Parathyroid adenoma (tissue), 2 donors: Measurements from ENCODE around the gene NEK7.

Source experiments
- H2AFZ ChIP-seq: fragments of 300-600 bp; sonication (generic); one replicate; pipeline ENCODE4 v1.7.0; 2017; ENCODE audit warnings: antibody characterized with exemption, mild to moderate bottlenecking
- H3K27ac ChIP-seq: fragments of 300-600 bp; sonication (generic); one replicate; pipeline ENCODE4 v1.7.0; 2017
- H3K27me3 ChIP-seq: fragments of 300-600 bp; sonication (generic); one replicate; pipeline ENCODE4 v1.7.0; 2017; ENCODE audit warnings: low read length; ENCODE audit not compliant: control insufficient read depth, insufficient read depth
- H3K36me3 ChIP-seq: fragments of 300-600 bp; sonication (generic); one replicate; pipeline ENCODE4 v1.7.0; 2017; ENCODE audit warnings: low read length; ENCODE audit not compliant: control insufficient read depth, insufficient read depth
- H3K4me1 ChIP-seq: fragments of 300-600 bp; sonication (generic); one replicate; pipeline ENCODE4 v1.7.0; 2017; ENCODE audit warnings: control low read depth
- H3K4me2 ChIP-seq: fragments of 300-600 bp; sonication (generic); one replicate; pipeline ENCODE4 v1.7.0; 2017; ENCODE audit warnings: low read length
- H3K4me3 ChIP-seq: fragments of 300-600 bp; sonication (generic); one replicate; pipeline ENCODE4 v1.7.0; 2017; ENCODE audit warnings: low read depth, low read length
- H3K79me2 ChIP-seq: fragments of 300-600 bp; sonication (generic); one replicate; pipeline ENCODE4 v1.7.0; 2017; ENCODE audit warnings: control low read depth
- H3K9ac ChIP-seq: fragments of 300-600 bp; sonication (generic); one replicate; pipeline ENCODE4 v1.7.0; 2017; ENCODE audit warnings: mild to moderate bottlenecking
- H3K9me3 ChIP-seq: fragments of 300-600 bp; sonication (generic); one replicate; pipeline ENCODE4 v1.7.0; 2017; ENCODE audit warnings: low read length; ENCODE audit not compliant: control insufficient read depth
- TF ChIP-seq, protein P1 (sequence below): fragments of 300-600 bp; sonication (generic); IDR thresholded peaks from one replicate; pipeline ENCODE4 v1.7.0; 2017; ENCODE audit warnings: antibody characterized with exemption, mild to moderate bottlenecking
- donor health status: primary hyperparathyroidism.

NEK7 gene

GRCh38 chr1:198281911-198282310 is 125.1 kb downstream of the NEK7 start:
- H3K27me3 ChIP-seq, result no peaks in the 10 kb centered on the region
- no peaks in the 10 kb centered on the region for H3K36me3 ChIP-seq
- H3K9me3 ChIP-seq, result no peaks in the 10 kb centered on the region
- H3K79me2 ChIP-seq, result no peaks in the 10 kb centered on the region
- H3K4me1 ChIP-seq, result no peaks in the 10 kb centered on the region
- TF ChIP-seq, protein P1, sequence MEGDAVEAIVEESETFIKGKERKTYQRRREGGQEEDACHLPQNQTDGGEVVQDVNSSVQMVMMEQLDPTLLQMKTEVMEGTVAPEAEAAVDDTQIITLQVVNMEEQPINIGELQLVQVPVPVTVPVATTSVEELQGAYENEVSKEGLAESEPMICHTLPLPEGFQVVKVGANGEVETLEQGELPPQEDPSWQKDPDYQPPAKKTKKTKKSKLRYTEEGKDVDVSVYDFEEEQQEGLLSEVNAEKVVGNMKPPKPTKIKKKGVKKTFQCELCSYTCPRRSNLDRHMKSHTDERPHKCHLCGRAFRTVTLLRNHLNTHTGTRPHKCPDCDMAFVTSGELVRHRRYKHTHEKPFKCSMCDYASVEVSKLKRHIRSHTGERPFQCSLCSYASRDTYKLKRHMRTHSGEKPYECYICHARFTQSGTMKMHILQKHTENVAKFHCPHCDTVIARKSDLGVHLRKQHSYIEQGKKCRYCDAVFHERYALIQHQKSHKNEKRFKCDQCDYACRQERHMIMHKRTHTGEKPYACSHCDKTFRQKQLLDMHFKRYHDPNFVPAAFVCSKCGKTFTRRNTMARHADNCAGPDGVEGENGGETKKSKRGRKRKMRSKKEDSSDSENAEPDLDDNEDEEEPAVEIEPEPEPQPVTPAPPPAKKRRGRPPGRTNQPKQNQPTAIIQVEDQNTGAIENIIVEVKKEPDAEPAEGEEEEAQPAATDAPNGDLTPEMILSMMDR, result no peak
- H3K4me3 ChIP-seq, result no peak overlapping the region
- no peak overlapping the region for H3K9ac ChIP-seq
- H3K4me2 ChIP-seq, result no peak overlapping the region
- H3K27ac ChIP-seq, result no peak overlapping the region
- no peak overlapping the region for H2AFZ ChIP-seq

GRCh38 chr1:198283222-198283621 is 126.4 kb downstream of the NEK7 start:
- Histone ChIP-seq H3K4me2 (no peak overlapping the region), H2AFZ (no peak overlapping the region), H3K4me1 (no peaks in the 10 kb centered on the region), H3K27ac (no peak overlapping the region), H3K27me3 (no peaks in the 10 kb centered on the region), H3K4me3 (no peak overlapping the region), H3K36me3 (no peaks in the 10 kb centered on the region), H3K9ac (no peak overlapping the region), H3K79me2 (no peaks in the 10 kb centered on the region), H3K9me3 (no peaks in the 10 kb centered on the region)
- TF ChIP-seq, protein P1, result no peak

DNA sequence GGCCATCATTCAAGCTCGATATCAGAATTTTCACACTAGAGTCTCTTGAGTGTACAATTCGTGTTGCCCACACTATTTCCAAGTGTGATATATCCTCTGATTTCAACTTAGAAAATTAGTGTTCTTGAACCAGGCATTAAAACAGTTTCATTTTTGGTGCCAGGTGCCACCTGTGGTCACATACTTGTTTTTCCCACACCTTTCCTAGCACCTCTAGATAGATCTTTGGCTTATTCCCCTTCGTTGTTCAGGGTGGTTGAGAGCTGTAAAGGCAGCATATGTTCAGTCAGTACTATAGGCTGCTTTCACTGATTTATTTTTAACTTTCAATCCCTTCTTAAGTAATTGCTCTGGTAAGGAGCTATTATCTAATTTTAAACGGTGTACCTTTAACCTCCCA is 131.1 kb downstream of the NEK7 start:
- Histone ChIP-seq H3K27ac (no peak overlapping the region), H3K9ac (no peak overlapping the region), H3K79me2 (no peaks in the 10 kb centered on the region), H3K4me2 (no peak overlapping the region), H2AFZ (no peak overlapping the region), H3K36me3 (no peaks in the 10 kb centered on the region), H3K27me3 (no peaks in the 10 kb centered on the region), H3K4me1 (no peaks in the 10 kb centered on the region), H3K9me3 (no peaks in the 10 kb centered on the region), H3K4me3 (no peak overlapping the region)
- TF ChIP-seq, protein P1, result no peak

DNA sequence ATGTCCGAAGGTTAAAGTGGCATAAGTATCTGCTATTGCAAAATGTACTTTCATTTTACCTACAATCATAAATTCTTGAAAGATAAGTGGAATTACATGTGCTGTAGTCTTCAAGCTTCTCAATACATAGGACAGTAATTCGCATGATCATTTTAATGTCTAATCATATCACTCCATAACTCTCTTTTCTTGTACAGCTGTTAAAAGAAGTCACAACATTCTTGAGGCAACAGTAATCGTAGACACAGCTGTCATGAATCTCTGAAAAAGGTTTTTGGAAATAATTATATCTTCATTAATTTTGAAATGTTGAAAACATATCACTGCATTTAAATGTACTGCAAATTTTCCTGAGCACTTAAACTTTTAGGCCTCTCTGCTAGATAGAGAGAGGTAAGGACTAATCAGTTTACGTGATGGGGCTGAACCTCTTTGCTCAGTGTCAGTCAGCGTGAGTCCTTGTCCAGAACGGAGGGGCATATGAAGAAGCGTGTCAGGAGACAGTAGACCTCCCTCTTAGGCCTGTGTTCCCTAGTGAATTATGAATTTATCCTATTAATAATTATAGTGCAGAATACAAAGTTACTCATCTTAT is 133.4 kb downstream of the NEK7 start:
- H3K4me1 ChIP-seq, result no peaks in the 10 kb centered on the region
- no peak overlapping the region for H3K4me3 ChIP-seq
- TF ChIP-seq, protein P1, result no peak
- H3K79me2 ChIP-seq, result no peaks in the 10 kb centered on the region
- H3K27ac ChIP-seq, result no peak overlapping the region
- no peaks in the 10 kb centered on the region for H3K27me3 ChIP-seq
- H3K9ac ChIP-seq, result no peak overlapping the region
- H3K36me3 ChIP-seq, result no peaks in the 10 kb centered on the region
- no peaks in the 10 kb centered on the region for H3K9me3 ChIP-seq
- H2AFZ ChIP-seq, result no peak overlapping the region
- no peak overlapping the region for H3K4me2 ChIP-seq

DNA sequence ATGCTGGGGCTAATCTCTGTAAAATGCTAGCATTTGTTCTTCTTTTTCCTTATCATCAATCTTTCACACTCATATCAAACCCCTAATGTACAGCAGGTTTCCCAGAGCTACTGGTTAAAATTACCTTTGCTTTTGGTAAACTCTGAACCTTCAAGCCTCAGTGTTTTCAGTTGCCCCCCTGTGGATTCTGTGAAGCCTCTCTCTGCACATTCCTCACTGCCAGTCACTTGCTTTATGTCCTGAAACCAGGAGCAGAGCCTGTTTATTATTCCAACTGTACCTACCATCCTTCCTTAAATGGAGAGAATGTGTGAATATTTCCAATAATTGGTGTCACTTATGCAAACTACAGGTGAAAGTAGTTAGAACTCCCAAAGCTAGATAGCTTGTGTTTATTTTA is 134.2 kb downstream of the NEK7 start:
- Histone ChIP-seq H3K4me2 (no peak overlapping the region), H2AFZ (no peak overlapping the region), H3K27me3 (no peaks in the 10 kb centered on the region), H3K36me3 (no peaks in the 10 kb centered on the region), H3K9ac (no peak overlapping the region), H3K4me3 (no peak overlapping the region), H3K79me2 (no peaks in the 10 kb centered on the region), H3K27ac (no peak overlapping the region), H3K4me1 (no peaks in the 10 kb centered on the region), H3K9me3 (no peaks in the 10 kb centered on the region)
- TF ChIP-seq, protein P1, result no peak
